ENCODE measurements around the gene VIPR1. TPM values are rescaled to one million over a fixed set of nuclear protein-coding genes. Genes with fewer than 3 reads are reported as not detected.

VIPR1 gene
- total RNA-seq, 1 experiment from 2014 or later = 9.4 TPM

DNA sequence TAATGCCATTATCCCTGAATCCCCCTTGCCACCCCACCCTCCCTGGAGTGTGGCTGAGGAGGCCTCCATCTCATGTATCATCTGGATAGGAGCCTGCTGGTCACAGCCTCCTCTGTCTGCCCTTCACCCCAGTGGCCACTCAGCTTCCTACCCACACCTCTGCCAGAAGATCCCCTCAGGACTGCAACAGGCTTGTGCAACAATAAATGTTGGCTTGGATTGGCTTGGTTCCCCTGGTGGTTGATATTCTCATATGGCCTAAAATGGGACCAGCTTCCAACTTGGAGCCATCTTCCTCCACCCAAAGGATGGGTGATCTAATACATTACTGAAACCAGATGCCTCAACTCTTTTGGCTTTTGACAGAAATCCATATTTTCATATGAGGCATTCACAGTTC is 34.9 kb downstream of the VIPR1 start:
- ChIA-PET POLR2A (no interaction called here), CTCF (interaction anchor here (0.9 to 3.5 kb wide), 5 partner anchors 11 to 307 kb away, joined by 3 to 40 read pairs (median 25); partner anchors contain the start of gene VIPR1)
- H3K4me3 Mint-ChIP-seq = no peak overlapping the region
- H3K4me1 Mint-ChIP-seq = peaks cover 30% of the 10 kb centered on the region
- no peaks in the 10 kb centered on the region for H3K27me3 Mint-ChIP-seq (ENCODE audit: low read depth)
- DNase-seq (ENCODE audit: low spot score) (no peak), ATAC-seq (no peak)
- no peak overlapping the region for H3K27ac Mint-ChIP-seq
- H3K36me3 Mint-ChIP-seq = no peaks in the 10 kb centered on the region
- no peaks in the 10 kb centered on the region for H3K9me3 Mint-ChIP-seq
- TF ChIP-seq ZNF219 (CRISPR knock-in tag; IDR thresholded peaks at IDR 0.05; ENCODE audit: borderline replicate concordance) = no peak

DNA sequence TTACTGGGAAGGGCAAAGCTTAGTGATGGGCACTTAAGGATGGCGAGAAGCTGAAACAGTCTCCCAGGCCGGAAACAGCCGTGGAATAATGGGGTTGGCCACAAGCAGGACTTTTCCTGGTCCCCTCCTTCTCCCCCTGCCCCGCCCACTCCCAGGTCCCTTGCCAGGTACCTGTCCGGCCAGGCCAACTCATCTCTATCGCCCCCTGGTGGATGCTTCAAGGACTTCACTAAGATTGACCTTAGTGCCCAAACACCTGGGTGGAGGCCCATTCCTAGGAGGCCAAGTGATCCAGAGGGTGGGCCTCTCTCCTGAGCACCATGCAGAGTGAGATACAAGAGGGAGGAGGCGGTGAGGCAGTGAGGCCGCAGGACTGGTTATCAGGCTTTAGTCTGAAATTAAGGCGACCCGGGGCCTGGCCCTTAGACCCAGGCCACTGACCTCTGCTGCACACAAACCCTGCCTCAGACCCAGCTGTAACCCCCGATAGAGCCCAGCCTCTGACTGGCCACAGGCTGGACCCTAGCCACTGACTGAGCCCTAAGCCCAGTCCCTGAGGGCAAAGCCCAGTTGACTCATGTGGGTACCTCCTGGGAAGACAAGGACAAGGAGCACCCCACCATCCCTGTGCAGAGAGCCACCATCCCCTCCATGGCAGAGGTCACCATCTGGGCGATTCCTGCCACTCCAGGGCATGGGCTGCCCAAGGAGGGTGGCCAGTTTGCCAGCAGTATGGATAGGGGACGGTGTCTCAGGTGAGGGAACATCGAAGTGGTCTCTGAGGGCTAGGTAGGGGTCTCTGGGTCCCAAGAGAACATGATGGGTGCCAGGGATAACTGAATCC is 37.6 kb downstream of the VIPR1 start:
- H3K4me3 Mint-ChIP-seq = no peak overlapping the region
- POLR2A ChIA-PET = no interaction called here

DNA sequence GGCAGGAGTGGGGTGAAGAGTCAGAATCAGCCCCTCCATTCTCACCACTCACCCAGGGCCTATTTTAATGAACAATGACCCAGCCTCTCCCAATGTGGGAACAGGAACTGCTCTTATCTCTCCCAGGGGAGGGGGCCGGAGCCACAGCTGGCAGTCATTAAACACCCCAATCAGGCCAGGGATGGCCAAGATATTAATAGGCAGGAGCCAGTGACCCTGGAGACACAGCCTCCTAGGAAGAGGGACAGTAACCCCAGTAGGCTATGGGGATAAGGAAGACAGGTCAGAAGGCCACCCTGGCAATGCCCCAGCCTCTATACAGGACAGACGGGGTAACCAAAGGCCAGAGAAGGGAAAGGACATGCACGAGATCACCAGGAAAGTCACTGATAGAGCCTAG is 38.6 kb downstream of the VIPR1 start:
- ChIA-PET POLR2A (no interaction called here), CTCF (interaction anchor here (0.6 to 2.6 kb wide), 5 partner anchors 8 to 312 kb away, joined by 3 to 13 read pairs (median 6); partner anchors contain the start of gene VIPR1)
- Mint-ChIP-seq H3K36me3 (no peaks in the 10 kb centered on the region), H3K4me1 (peaks cover 3% of the 10 kb centered on the region), H3K4me3 (no peak overlapping the region), H3K27me3 (ENCODE audit: low read depth) (no peaks in the 10 kb centered on the region), H3K9me3 (no peaks in the 10 kb centered on the region), H3K27ac (no peak overlapping the region)
- ATAC-seq (no peak), DNase-seq (ENCODE audit: low spot score) (no peak)
- TF ChIP-seq TEAD4 (CRISPR knock-in tag; IDR thresholded peaks at IDR 0.05) (no peak), IRF2 (CRISPR knock-in tag; IDR thresholded peaks at IDR 0.05; ENCODE audit: borderline replicate concordance, low read depth) (no peak), FOXJ3 (CRISPR knock-in tag; IDR thresholded peaks at IDR 0.05; ENCODE audit: borderline replicate concordance) (no peak), ZNF219 (CRISPR knock-in tag; IDR thresholded peaks at IDR 0.05; ENCODE audit: borderline replicate concordance) (no peak), ZNF423 (CRISPR knock-in tag; IDR thresholded peaks at IDR 0.05) (no peak), CREB1 (CRISPR knock-in tag; IDR thresholded peaks at IDR 0.05) (no peak), SMAD4 (CRISPR knock-in tag; IDR thresholded peaks at IDR 0.05) (no peak)
- TF ChIP-seq, protein P1, sequence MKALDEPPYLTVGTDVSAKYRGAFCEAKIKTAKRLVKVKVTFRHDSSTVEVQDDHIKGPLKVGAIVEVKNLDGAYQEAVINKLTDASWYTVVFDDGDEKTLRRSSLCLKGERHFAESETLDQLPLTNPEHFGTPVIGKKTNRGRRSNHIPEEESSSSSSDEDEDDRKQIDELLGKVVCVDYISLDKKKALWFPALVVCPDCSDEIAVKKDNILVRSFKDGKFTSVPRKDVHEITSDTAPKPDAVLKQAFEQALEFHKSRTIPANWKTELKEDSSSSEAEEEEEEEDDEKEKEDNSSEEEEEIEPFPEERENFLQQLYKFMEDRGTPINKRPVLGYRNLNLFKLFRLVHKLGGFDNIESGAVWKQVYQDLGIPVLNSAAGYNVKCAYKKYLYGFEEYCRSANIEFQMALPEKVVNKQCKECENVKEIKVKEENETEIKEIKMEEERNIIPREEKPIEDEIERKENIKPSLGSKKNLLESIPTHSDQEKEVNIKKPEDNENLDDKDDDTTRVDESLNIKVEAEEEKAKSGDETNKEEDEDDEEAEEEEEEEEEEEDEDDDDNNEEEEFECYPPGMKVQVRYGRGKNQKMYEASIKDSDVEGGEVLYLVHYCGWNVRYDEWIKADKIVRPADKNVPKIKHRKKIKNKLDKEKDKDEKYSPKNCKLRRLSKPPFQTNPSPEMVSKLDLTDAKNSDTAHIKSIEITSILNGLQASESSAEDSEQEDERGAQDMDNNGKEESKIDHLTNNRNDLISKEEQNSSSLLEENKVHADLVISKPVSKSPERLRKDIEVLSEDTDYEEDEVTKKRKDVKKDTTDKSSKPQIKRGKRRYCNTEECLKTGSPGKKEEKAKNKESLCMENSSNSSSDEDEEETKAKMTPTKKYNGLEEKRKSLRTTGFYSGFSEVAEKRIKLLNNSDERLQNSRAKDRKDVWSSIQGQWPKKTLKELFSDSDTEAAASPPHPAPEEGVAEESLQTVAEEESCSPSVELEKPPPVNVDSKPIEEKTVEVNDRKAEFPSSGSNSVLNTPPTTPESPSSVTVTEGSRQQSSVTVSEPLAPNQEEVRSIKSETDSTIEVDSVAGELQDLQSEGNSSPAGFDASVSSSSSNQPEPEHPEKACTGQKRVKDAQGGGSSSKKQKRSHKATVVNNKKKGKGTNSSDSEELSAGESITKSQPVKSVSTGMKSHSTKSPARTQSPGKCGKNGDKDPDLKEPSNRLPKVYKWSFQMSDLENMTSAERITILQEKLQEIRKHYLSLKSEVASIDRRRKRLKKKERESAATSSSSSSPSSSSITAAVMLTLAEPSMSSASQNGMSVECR (CRISPR knock-in tag; IDR thresholded peaks at IDR 0.05; ENCODE audit: borderline replicate concordance) = no peak
- TF ChIP-seq, protein P2, sequence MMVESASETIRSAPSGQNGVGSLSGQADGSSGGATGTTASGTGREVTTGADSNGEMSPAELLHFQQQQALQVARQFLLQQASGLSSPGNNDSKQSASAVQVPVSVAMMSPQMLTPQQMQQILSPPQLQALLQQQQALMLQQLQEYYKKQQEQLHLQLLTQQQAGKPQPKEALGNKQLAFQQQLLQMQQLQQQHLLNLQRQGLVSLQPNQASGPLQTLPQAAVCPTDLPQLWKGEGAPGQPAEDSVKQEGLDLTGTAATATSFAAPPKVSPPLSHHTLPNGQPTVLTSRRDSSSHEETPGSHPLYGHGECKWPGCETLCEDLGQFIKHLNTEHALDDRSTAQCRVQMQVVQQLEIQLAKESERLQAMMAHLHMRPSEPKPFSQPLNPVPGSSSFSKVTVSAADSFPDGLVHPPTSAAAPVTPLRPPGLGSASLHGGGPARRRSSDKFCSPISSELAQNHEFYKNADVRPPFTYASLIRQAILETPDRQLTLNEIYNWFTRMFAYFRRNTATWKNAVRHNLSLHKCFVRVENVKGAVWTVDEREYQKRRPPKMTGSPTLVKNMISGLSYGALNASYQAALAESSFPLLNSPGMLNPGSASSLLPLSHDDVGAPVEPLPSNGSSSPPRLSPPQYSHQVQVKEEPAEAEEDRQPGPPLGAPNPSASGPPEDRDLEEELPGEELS (CRISPR knock-in tag; IDR thresholded peaks at IDR 0.05) = no peak
- TF ChIP-seq, protein P3, sequence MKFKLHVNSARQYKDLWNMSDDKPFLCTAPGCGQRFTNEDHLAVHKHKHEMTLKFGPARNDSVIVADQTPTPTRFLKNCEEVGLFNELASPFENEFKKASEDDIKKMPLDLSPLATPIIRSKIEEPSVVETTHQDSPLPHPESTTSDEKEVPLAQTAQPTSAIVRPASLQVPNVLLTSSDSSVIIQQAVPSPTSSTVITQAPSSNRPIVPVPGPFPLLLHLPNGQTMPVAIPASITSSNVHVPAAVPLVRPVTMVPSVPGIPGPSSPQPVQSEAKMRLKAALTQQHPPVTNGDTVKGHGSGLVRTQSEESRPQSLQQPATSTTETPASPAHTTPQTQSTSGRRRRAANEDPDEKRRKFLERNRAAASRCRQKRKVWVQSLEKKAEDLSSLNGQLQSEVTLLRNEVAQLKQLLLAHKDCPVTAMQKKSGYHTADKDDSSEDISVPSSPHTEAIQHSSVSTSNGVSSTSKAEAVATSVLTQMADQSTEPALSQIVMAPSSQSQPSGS (CRISPR knock-in tag; IDR thresholded peaks at IDR 0.05; ENCODE audit: borderline replicate concordance, low read depth) = no peak
- TF ChIP-seq, protein P4, sequence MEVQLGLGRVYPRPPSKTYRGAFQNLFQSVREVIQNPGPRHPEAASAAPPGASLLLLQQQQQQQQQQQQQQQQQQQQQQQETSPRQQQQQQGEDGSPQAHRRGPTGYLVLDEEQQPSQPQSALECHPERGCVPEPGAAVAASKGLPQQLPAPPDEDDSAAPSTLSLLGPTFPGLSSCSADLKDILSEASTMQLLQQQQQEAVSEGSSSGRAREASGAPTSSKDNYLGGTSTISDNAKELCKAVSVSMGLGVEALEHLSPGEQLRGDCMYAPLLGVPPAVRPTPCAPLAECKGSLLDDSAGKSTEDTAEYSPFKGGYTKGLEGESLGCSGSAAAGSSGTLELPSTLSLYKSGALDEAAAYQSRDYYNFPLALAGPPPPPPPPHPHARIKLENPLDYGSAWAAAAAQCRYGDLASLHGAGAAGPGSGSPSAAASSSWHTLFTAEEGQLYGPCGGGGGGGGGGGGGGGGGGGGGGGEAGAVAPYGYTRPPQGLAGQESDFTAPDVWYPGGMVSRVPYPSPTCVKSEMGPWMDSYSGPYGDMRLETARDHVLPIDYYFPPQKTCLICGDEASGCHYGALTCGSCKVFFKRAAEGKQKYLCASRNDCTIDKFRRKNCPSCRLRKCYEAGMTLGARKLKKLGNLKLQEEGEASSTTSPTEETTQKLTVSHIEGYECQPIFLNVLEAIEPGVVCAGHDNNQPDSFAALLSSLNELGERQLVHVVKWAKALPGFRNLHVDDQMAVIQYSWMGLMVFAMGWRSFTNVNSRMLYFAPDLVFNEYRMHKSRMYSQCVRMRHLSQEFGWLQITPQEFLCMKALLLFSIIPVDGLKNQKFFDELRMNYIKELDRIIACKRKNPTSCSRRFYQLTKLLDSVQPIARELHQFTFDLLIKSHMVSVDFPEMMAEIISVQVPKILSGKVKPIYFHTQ (CRISPR knock-in tag; IDR thresholded peaks at IDR 0.05) = no peak

More for the DNA sequence above, 37.6 kb downstream of the VIPR1 start:
- peaks cover 11% of the 10 kb centered on the region for H3K4me1 Mint-ChIP-seq
- no peak overlapping the region for H3K27ac Mint-ChIP-seq
- DNase-seq (ENCODE audit: low spot score) (peak; percentile 95), ATAC-seq (peak; percentile 83)
- CTCF ChIA-PET = interaction anchor here (0.6 to 2.6 kb wide), 9 partner anchors 9 to 311 kb away, joined by 3 to 13 read pairs (median 5); partner anchors contain the start of gene VIPR1
- no peak for TF ChIP-seq NFE2L1 (CRISPR knock-in tag; IDR thresholded peaks at IDR 0.05)
- TF ChIP-seq, protein P5, sequence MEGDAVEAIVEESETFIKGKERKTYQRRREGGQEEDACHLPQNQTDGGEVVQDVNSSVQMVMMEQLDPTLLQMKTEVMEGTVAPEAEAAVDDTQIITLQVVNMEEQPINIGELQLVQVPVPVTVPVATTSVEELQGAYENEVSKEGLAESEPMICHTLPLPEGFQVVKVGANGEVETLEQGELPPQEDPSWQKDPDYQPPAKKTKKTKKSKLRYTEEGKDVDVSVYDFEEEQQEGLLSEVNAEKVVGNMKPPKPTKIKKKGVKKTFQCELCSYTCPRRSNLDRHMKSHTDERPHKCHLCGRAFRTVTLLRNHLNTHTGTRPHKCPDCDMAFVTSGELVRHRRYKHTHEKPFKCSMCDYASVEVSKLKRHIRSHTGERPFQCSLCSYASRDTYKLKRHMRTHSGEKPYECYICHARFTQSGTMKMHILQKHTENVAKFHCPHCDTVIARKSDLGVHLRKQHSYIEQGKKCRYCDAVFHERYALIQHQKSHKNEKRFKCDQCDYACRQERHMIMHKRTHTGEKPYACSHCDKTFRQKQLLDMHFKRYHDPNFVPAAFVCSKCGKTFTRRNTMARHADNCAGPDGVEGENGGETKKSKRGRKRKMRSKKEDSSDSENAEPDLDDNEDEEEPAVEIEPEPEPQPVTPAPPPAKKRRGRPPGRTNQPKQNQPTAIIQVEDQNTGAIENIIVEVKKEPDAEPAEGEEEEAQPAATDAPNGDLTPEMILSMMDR (IDR thresholded peaks at IDR 0.05) = peak; percentile 92
- no peaks in the 10 kb centered on the region for H3K36me3 Mint-ChIP-seq
- no peaks in the 10 kb centered on the region for H3K9me3 Mint-ChIP-seq
- no peaks in the 10 kb centered on the region for H3K27me3 Mint-ChIP-seq (ENCODE audit: low read depth)
